Mesendoderm (in vitro differentiated cells): ENCODE measurements around the gene CLTCL1.

Source experiments
- DNase-seq: peaks from one replicate; pipeline ENCODE4 v3.0.0; 2013
- H2AK5ac ChIP-seq: 2 replicates; pipeline ENCODE4 v1.6.1; 2013; ENCODE audit warnings: low read length, inconsistent platforms
- H2BK120ac ChIP-seq: 2 replicates; pipeline ENCODE4 v1.6.1; 2013; ENCODE audit warnings: low read depth, mild to moderate bottlenecking, low read length, moderate library complexity, mixed read lengths
- H2BK15ac ChIP-seq: replicated peaks from 2 replicates; pipeline ENCODE4 v1.6.1; 2013; ENCODE audit warnings: low read depth, mild to moderate bottlenecking, moderate library complexity
- H2BK5ac ChIP-seq: 2 replicates; pipeline ENCODE4 v1.6.1; 2013; ENCODE audit warnings: low read length, inconsistent platforms
- H3K18ac ChIP-seq: 2 replicates; pipeline ENCODE4 v1.6.1; 2013; ENCODE audit warnings: mild to moderate bottlenecking, low read length, mixed read lengths
- H3K23ac ChIP-seq: one replicate; pipeline ENCODE4 v1.6.1; 2013; ENCODE audit warnings: low read length
- H3K27ac ChIP-seq: 2 replicates; pipeline ENCODE4 v1.5.1; 2013; ENCODE audit warnings: low read depth, mild to moderate bottlenecking, inconsistent platforms, low read length, moderate library complexity
- H3K27me3 ChIP-seq: 2 replicates; pipeline ENCODE4 v1.6.1; 2013; ENCODE audit warnings: low read length, control low read depth, mild to moderate bottlenecking, inconsistent platforms; ENCODE audit not compliant: insufficient read depth, poor library complexity
- H3K36me3 ChIP-seq: 2 replicates; pipeline ENCODE4 v1.6.1; 2013; ENCODE audit warnings: low read length, inconsistent platforms; ENCODE audit not compliant: control insufficient read depth, insufficient read depth
- H3K4ac ChIP-seq: one replicate; pipeline ENCODE4 v1.6.1; 2013; ENCODE audit warnings: low read depth, mild to moderate bottlenecking, low read length, moderate library complexity
- H3K4me1 ChIP-seq: 2 replicates; pipeline ENCODE4 v1.6.1; 2013; ENCODE audit warnings: low read depth, low read length, inconsistent platforms; ENCODE audit not compliant: control insufficient read depth
- H3K4me2 ChIP-seq: 2 replicates; pipeline ENCODE4 v1.6.1; 2013; ENCODE audit warnings: low read length
- H3K4me3 ChIP-seq: 2 replicates; pipeline ENCODE4 v1.5.1; 2013; ENCODE audit warnings: mild to moderate bottlenecking, low read length
- H3K56ac ChIP-seq: one replicate; pipeline ENCODE4 v1.6.1; 2013; ENCODE audit warnings: low read length
- H3K79me1 ChIP-seq: 2 replicates; pipeline ENCODE4 v1.6.1; 2013; ENCODE audit warnings: low read length, inconsistent platforms
- H3K79me2 ChIP-seq: 2 replicates; pipeline ENCODE4 v1.6.1; 2013; ENCODE audit warnings: mild to moderate bottlenecking, low read length; ENCODE audit not compliant: control insufficient read depth, insufficient read depth
- H3K9ac ChIP-seq: 2 replicates; pipeline ENCODE4 v1.6.1; 2013; ENCODE audit warnings: low read length, inconsistent platforms
- H4K5ac ChIP-seq: one replicate; pipeline ENCODE4 v1.6.1; 2013; ENCODE audit warnings: low read length
- H4K8ac ChIP-seq: one replicate; pipeline ENCODE4 v1.6.1; 2013; ENCODE audit warnings: low read depth, mild to moderate bottlenecking, control low read depth, low read length, moderate library complexity
- WGBS: extraction: QIAGEN DNeasy Blood & Tissue Kit; methylation state at CpG from one replicate; pipeline ENCODE4 v1.1.7; 2013; ENCODE audit warnings: low lambda C conversion rate, missing lambda C conversion rate; ENCODE audit not compliant: insufficient coverage; ENCODE audit errors: extremely low coverage; 5-methylcytosine and 5-hydroxymethylcytosine counted together

The CLTCL1 gene

DNA sequence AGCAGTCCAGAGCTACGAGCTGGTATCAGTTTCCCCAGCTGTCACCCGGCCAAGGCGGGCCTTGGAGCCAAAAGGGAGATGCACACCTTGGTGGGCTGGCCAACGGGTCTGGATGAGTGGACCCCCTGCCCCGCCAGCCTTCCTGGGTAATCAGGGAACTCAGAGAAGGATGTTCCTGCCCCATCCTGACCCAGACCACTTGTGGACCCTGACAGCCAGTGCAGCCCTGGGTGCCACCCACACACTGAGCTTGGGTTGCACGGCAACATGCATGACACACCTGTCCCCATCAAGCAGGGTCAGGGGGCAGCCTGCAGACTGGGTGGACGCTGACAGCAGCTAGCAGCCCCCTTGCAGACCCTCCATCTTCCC, 121.6 kb downstream of the CLTCL1 start:
- Histone ChIP-seq H3K4ac (no peak overlapping the region), H3K18ac (no peak overlapping the region), H3K4me1 (peaks cover 10% of the 10 kb centered on the region), H3K4me2 (no peak overlapping the region), H3K27ac (no peak overlapping the region), H4K5ac (no peak overlapping the region), H2BK120ac (no peak overlapping the region), H3K36me3 (no peaks in the 10 kb centered on the region), H2BK5ac (no peak overlapping the region), H3K9ac (no peak overlapping the region), H4K8ac (no peak overlapping the region), H3K79me1 (peaks cover 19% of the 10 kb centered on the region), H3K4me3 (no peak overlapping the region), H2BK15ac (no peak overlapping the region), H2AK5ac (no peak overlapping the region), H3K79me2 (peaks cover 18% of the 10 kb centered on the region), H3K23ac (no peak overlapping the region), H3K27me3 (peaks cover 17% of the 10 kb centered on the region), H3K56ac (no peak overlapping the region)
- WGBS, result no CpG with 5 or more reads among the region's 7 CpGs
- no peak for DNase-seq

DNA sequence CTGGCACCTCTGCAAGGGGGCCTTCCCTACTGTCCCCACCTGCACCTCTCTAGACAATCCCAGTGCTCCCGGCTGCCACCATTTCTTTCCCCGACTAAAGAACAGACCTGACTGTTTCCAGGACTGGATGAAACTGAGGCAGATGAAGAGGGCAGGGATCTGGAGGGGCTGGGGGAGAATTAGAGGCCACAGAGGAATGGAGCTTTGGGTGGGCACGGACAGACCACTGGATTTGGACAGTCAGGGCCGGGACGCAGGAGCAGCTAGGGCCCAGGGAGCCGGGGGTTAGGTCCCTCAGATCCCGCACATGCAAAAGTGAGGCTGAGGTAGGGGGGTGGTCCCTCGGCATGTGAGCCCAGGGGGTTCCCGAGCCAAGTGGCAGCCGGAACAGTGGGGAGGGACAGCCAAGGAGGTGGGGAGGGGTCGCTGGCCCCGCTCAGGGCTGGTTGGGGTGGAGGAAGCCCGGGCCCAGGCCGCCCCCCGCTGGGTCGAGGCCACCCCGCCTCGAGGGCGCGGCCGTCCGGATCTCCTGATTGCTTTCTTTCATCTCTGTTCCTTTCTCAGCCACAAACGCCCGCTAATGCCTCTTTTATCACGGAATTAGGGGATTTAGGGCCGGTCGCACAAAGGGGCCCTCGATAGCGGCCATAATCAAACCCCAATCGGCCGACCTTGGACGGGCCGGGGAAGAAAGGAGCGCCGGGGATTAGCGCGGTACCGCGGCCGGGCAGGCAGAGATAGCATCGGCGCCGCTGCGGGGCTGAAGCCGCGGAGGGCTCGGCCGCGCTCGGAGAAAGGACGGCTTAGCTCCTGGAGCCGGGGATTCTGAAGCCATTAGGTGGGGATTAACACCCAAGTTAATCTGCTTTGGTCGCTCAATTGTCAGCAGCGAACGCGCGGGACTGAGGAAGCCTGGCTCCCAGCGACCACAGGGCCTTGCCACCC, 122.2 kb downstream of the CLTCL1 start:
- Histone ChIP-seq H3K4me2 (peak overlapping the region; percentile 8), H3K18ac (no peak overlapping the region), H4K8ac (no peak overlapping the region), H3K36me3 (no peaks in the 10 kb centered on the region), H3K4me1 (peaks cover 8% of the 10 kb centered on the region), H3K4me3 (no peak overlapping the region), H3K9ac (no peak overlapping the region), H3K27ac (no peak overlapping the region), H3K4ac (no peak overlapping the region), H2AK5ac (no peak overlapping the region), H2BK15ac (no peak overlapping the region), H2BK5ac (no peak overlapping the region), H3K27me3 (peaks cover 17% of the 10 kb centered on the region), H2BK120ac (no peak overlapping the region), H3K56ac (peak overlapping the region; percentile 65), H3K79me1 (peaks cover 15% of the 10 kb centered on the region), H3K23ac (no peak overlapping the region), H4K5ac (no peak overlapping the region), H3K79me2 (peaks cover 18% of the 10 kb centered on the region)
- peak; percentile 51 for DNase-seq
- no CpG with 5 or more reads among the region's 58 CpGs for WGBS

DNA sequence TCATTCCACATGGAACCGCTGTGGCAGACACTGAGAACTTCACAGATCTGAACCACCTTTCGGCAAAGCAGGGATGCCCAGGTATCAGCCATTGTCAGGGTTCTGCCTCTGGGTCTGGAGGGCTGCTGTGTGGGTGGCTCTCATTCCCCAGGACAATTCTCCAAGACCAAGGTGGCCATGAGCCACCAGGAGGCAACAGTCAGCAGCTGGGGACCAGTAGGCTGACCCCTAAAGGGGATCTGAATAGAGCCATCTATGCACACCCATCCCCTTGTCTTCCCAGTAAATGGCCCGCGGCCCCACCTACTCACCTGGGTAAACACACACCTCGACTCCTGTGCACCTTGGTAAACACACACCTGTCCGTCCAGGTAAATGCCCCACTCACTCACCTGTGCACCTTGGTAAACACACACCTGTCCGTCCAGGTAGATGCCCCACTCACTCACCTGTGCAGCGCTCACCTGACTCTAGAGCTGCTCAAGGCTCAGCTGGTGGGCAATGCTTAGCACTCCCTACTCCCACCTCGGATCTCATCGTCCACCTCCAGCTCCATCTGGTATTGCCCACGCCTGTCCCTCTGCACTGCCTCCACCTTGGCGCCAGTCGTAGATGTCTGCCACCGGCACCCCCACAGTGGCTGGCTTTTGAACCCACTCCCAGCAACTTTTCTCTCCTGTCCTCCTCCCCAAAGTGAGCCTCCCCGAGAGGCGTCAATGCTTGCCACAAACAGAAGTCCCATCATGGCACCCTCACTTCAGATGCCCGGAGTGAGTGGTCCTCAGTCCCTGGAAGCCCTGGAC, 123.2 kb downstream of the CLTCL1 start:
- Histone ChIP-seq H3K18ac (no peak overlapping the region), H3K56ac (no peak overlapping the region), H3K27ac (no peak overlapping the region), H3K23ac (no peak overlapping the region), H3K36me3 (no peaks in the 10 kb centered on the region), H2BK15ac (no peak overlapping the region), H3K4me1 (peaks cover 5% of the 10 kb centered on the region), H2AK5ac (no peak overlapping the region), H3K79me1 (peaks cover 10% of the 10 kb centered on the region), H2BK5ac (no peak overlapping the region), H3K9ac (no peak overlapping the region), H4K8ac (no peak overlapping the region), H2BK120ac (no peak overlapping the region), H3K4me3 (no peak overlapping the region), H3K4ac (no peak overlapping the region), H3K79me2 (peaks cover 17% of the 10 kb centered on the region), H4K5ac (no peak overlapping the region), H3K4me2 (no peak overlapping the region), H3K27me3 (peaks cover 17% of the 10 kb centered on the region)
- WGBS, result no CpG with 5 or more reads among the region's 17 CpGs
- no peak for DNase-seq

- Histone ChIP-seq H3K4me2 (no peak overlapping the region), H4K8ac (no peak overlapping the region), H2AK5ac (no peak overlapping the region), H3K18ac (no peak overlapping the region), H2BK5ac (no peak overlapping the region), H2BK120ac (no peak overlapping the region), H3K56ac (no peak overlapping the region), H3K4ac (no peak overlapping the region), H4K5ac (no peak overlapping the region), H3K27ac (no peak overlapping the region), H3K4me1 (peaks cover under 1% of the 10 kb centered on the region), H2BK15ac (no peak overlapping the region), H3K79me1 (peaks cover 4% of the 10 kb centered on the region), H3K23ac (no peak overlapping the region), H3K36me3 (no peaks in the 10 kb centered on the region), H3K27me3 (peaks cover 17% of the 10 kb centered on the region), H3K4me3 (no peak overlapping the region), H3K79me2 (peaks cover 7% of the 10 kb centered on the region), H3K9ac (no peak overlapping the region)
- no CpG with 5 or more reads among the region's 13 CpGs for WGBS
- DNase-seq, result no peak
Measured at GRCh38 chr22:19167106-19167869, 124.2 kb downstream of the CLTCL1 start.

DNA sequence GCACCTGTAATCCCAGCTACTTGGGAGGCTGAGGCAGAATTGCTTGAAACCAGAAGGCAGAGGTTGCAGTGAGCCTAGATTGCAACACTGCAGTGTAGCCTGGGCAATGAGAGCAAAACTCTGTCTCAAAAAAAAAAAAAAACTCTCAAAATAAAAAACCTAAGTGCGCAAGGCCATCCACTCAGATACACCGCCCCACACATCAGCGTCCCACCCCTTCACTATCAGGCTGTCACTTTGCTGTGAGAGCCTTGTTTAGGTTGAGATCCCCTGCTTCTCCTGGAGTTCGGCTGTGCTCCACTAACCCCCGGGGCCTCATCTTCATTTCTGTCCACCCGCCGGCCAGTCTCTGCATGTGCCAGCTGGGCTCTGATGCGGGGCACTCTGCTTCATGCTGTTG, 125.1 kb downstream of the CLTCL1 start:
- Histone ChIP-seq H3K36me3 (no peaks in the 10 kb centered on the region), H3K27ac (no peak overlapping the region), H3K23ac (no peak overlapping the region), H4K5ac (no peak overlapping the region), H2BK5ac (no peak overlapping the region), H2BK120ac (no peak overlapping the region), H3K9ac (no peak overlapping the region), H3K4me1 (no peaks in the 10 kb centered on the region), H3K4me2 (no peak overlapping the region), H3K56ac (no peak overlapping the region), H4K8ac (no peak overlapping the region), H3K4me3 (no peak overlapping the region), H3K18ac (no peak overlapping the region), H3K79me2 (no peaks in the 10 kb centered on the region), H3K27me3 (peaks cover 17% of the 10 kb centered on the region), H3K79me1 (no peaks in the 10 kb centered on the region), H2AK5ac (no peak overlapping the region), H3K4ac (no peak overlapping the region), H2BK15ac (no peak overlapping the region)
- no peak for DNase-seq
- WGBS, result no CpG with 5 or more reads among the region's 8 CpGs
